Neuron (in vitro differentiated cells): Measurements from ENCODE around the gene NCOA1.
"Not testable (repeated sequence)": the region's sequence is repeated elsewhere in the genome, so short reads cannot be mapped to it uniquely, and the experiment has no call there.

ENCODE experiments used
- H2AFZ ChIP-seq: one replicate; pipeline ENCODE4 v1.6.1; 2013; ENCODE audit warnings: low read depth, mild to moderate bottlenecking, inconsistent platforms, low read length, moderate library complexity
- H3K27me3 ChIP-seq: one replicate; pipeline ENCODE4 v1.6.1; 2013; ENCODE audit warnings: low read length; ENCODE audit not compliant: insufficient read depth
- H3K36me3 ChIP-seq: one replicate; pipeline ENCODE4 v1.6.1; 2013; ENCODE audit warnings: low read length; ENCODE audit not compliant: insufficient read depth
- H3K4me1 ChIP-seq: one replicate; pipeline ENCODE4 v1.6.1; 2013; ENCODE audit warnings: low read length; ENCODE audit not compliant: insufficient read depth
- H3K4me3 ChIP-seq: 2 replicates; pipeline ENCODE4 v1.5.1; 2013; ENCODE audit warnings: mild to moderate bottlenecking, low read length, moderate library complexity
- H3K9me3 ChIP-seq: one replicate; pipeline ENCODE4 v1.6.1; 2013; ENCODE audit warnings: low read length

NCOA1 gene

GRCh38 chr2:24540011-24540477 is 49.0 kb downstream of the NCOA1 start:
- H3K4me1 ChIP-seq, result no peaks in the 10 kb centered on the region
- H3K36me3 ChIP-seq, result peaks cover 7% of the 10 kb centered on the region
- H3K4me3 ChIP-seq, result no peak overlapping the region
- no peak overlapping the region for H2AFZ ChIP-seq
- H3K27me3 ChIP-seq, result no peaks in the 10 kb centered on the region
- peaks cover 20% of the 10 kb centered on the region for H3K9me3 ChIP-seq

DNA sequence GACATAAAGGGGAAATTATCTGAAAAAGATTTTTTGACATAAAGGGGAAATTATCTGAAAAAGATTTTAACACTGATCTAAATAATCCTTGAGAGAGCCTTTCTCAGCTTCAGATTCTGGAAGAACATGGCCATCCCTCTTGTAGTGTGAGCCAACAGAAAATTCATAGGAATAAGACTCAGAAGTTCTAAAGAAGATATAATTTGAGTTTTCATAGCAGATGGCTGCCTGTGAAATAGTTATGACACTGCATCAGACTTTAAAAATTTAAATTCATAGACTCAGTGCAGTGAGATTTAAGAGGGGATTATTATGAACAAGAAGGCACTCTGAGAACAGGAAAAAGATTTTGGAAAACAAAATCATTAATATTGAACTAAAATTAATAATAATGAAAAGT is 50.6 kb downstream of the NCOA1 start:
- H2AFZ ChIP-seq, result no peak overlapping the region
- H3K27me3 ChIP-seq, result no peaks in the 10 kb centered on the region
- H3K4me1 ChIP-seq, result no peaks in the 10 kb centered on the region
- H3K9me3 ChIP-seq, result peaks cover 25% of the 10 kb centered on the region
- no peak overlapping the region for H3K4me3 ChIP-seq
- H3K36me3 ChIP-seq, result peaks cover 7% of the 10 kb centered on the region

GRCh38 chr2:24542269-24542872 is 51.3 kb downstream of the NCOA1 start:
- Histone ChIP-seq H2AFZ (no peak overlapping the region), H3K9me3 (peaks cover 21% of the 10 kb centered on the region), H3K4me1 (no peaks in the 10 kb centered on the region), H3K4me3 (no peak overlapping the region), H3K36me3 (peaks cover under 1% of the 10 kb centered on the region), H3K27me3 (no peaks in the 10 kb centered on the region)

DNA sequence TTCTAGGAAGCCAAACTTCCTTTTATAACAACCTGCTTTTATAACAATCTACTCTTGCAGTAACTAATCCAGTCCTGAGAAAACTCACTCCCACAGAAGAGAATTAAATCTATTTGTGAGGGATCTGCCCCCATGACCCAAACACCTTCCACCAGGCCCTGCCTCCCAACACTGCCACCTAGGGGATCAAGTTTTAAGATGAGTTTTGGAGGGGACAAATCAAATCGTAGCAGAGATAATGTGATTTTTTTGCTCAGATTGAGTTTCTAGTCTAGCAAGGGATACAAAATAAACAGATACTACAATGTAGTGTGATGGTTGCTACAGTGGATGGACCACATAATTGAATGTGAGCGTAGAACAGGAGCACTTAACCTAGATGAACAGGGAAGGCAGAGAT is 52.2 kb downstream of the NCOA1 start:
- H2AFZ ChIP-seq, result no peak overlapping the region
- no peaks in the 10 kb centered on the region for H3K27me3 ChIP-seq
- no peaks in the 10 kb centered on the region for H3K4me1 ChIP-seq
- peaks cover 23% of the 10 kb centered on the region for H3K9me3 ChIP-seq
- H3K4me3 ChIP-seq, result no peak overlapping the region
- H3K36me3 ChIP-seq, result no peaks in the 10 kb centered on the region

DNA sequence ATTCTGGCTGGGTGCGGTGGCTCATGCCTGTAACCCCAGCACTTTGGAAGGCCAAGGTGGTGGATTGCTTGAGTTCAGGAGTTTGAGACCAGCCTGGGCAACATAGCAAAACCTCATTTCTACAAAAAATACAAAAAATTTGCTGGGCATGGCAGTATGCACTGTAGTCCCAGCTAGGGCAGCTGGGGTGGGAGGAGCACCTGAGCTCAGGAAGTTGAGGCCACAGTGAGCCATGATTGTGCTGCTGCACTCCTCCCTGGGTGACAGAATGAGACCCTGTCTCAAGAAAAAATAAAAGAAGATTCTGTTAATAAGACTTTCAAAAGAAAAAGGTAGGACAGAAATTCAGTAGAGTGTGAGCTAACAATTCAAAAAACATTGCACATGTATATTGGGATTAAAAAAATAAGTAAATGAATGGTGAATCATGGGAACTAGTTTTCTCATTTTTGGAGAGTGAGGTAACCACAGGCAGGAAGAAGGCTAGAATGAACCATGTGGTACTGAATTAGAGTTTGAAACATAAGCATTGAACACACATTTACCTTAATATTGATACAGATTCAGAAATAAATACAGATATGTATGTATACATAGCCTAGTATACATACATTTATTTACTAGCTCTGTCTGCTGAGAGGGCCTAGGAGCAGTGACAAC is 53.5 kb downstream of the NCOA1 start:
- no peak overlapping the region for H3K4me3 ChIP-seq
- no peaks in the 10 kb centered on the region for H3K36me3 ChIP-seq
- no peaks in the 10 kb centered on the region for H3K4me1 ChIP-seq
- H3K27me3 ChIP-seq, result no peaks in the 10 kb centered on the region
- peaks cover 28% of the 10 kb centered on the region for H3K9me3 ChIP-seq
- H2AFZ ChIP-seq, result no peak overlapping the region

DNA sequence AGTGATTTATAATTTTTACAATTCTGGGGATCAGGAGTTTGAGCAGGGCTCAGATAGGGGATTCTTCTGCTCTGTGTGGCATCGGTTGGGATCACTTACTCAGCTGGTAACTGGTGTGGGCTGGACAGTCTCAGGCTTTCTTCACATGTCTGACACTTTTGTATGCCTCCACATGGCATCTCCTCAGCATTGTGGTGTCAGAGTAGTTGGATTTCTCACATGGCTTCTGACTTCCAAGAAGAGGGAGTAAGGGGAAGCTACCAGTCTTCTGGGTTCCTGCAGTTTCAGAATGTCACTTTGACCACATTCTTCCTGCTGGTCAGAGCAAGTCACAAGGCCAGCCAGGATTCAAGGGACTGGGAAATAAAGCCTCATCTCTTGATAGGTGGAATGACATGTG is 55.6 kb downstream of the NCOA1 start:
- Histone ChIP-seq H3K27me3 (no peaks in the 10 kb centered on the region), H2AFZ (no peak overlapping the region), H3K4me1 (no peaks in the 10 kb centered on the region), H3K4me3 (no peak overlapping the region), H3K36me3 (no peaks in the 10 kb centered on the region), H3K9me3 (peaks cover 26% of the 10 kb centered on the region)

DNA sequence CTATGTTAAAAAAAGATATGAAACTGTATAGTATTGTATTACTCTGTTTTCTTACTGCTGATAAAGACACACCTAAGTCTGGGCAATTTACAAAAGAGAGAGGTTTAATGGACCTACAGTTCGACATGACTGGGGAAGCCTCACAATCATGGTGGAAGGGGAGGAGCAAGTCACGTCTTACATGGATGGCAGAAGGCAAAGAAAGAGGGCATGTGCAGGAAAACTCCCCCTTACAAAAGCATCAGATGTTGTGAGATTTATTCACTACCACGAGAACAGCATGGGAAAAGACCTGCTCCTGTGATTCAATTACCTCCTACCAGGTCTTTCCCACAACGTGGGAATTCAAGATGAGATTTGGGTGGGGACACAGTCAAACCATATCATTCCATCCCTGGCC is 57.0 kb downstream of the NCOA1 start:
- peaks cover 22% of the 10 kb centered on the region for H3K9me3 ChIP-seq
- no peaks in the 10 kb centered on the region for H3K36me3 ChIP-seq
- H3K4me3 ChIP-seq, result no peak overlapping the region
- no peaks in the 10 kb centered on the region for H3K4me1 ChIP-seq
- H2AFZ ChIP-seq, result no peak overlapping the region
- H3K27me3 ChIP-seq, result no peaks in the 10 kb centered on the region

DNA sequence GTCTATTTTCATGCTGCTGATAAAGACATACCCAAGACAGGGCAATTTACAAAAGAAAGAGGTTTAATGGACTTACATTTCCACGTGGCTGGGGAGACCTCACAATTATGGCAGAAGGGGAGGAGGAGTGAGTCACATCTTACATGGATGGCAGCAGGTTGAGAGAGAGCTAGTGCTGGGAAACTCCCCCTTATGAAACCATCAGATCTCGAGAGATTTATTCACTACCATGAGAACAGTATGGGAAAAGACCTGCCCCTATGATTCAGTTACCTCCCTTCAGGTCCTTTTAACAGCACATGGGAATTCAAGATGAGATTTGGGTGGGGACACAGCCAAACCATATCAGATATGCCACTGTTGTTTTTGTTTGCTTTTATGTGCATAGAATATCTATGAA is 59.2 kb downstream of the NCOA1 start:
- peaks cover 21% of the 10 kb centered on the region for H3K9me3 ChIP-seq
- not testable (repeated sequence) for H3K36me3 ChIP-seq, H3K4me1 ChIP-seq, H3K27me3 ChIP-seq, H3K4me3 ChIP-seq, H2AFZ ChIP-seq

- H2AFZ ChIP-seq, result no peak overlapping the region
- peaks cover 21% of the 10 kb centered on the region for H3K9me3 ChIP-seq
- no peaks in the 10 kb centered on the region for H3K4me1 ChIP-seq
- H3K4me3 ChIP-seq, result no peak overlapping the region
- no peaks in the 10 kb centered on the region for H3K27me3 ChIP-seq
- peaks cover 5% of the 10 kb centered on the region for H3K36me3 ChIP-seq
Observed at GRCh38 chr2:24551016-24551415, 60.0 kb downstream of the NCOA1 start.

DNA sequence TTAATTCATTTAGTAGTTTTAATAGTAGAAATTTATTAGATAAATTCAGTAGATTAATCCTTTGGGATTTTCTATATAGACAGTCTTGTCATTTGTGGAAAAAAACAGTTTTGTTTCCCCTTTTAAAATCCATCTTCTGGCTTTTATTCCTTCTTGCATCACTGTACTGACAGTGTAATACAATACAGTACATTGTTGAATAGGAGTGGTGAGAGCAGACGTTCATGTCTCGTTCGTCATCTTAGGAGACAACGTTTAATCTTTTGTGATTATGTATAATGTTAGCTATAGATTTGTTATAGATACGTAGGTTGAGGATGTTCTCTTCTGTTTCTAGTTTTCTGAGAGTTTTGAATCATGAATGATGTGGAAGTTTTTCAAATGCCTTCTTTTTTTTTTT is 61.8 kb downstream of the NCOA1 start:
- Histone ChIP-seq H3K4me3 (no peak overlapping the region), H3K4me1 (no peaks in the 10 kb centered on the region), H3K27me3 (no peaks in the 10 kb centered on the region), H2AFZ (no peak overlapping the region), H3K36me3 (peaks cover 7% of the 10 kb centered on the region), H3K9me3 (peaks cover 24% of the 10 kb centered on the region)

DNA sequence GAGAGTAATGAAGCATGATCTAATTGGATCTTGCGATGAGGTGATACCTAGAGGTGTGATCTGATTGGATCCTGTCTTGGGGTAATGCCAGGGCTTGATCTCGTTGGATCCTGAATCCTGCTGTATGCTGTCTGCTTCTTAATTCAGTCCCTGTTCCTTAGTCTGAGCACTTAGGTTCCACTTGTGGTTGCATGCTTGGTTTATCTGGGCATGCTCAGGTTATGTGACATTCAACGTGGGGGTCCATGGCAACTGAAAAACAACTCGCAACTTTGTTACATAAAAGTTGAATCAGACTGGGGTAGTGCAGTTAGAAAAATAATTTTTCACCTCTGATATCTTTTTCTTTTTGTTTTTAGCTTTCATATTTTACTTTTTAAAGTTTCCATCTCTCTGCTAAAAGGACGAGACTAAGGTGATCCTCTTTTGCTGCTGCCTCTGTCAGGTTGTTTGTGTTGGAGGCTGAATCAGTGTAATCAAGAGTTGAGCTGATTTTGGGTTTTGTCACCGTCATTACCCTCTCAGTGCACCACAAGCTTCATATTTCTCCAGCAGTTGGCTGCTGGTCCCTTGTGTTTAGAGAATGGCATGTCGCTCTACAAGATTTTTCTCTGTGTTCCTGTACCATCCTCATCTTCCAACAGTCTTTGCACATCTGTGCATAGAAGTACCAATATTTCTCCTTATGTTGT is 67.9 kb downstream of the NCOA1 start:
- H3K4me1 ChIP-seq, result peaks cover 12% of the 10 kb centered on the region
- H3K4me3 ChIP-seq, result no peak overlapping the region
- no peaks in the 10 kb centered on the region for H3K27me3 ChIP-seq
- peaks cover 7% of the 10 kb centered on the region for H3K36me3 ChIP-seq
- H2AFZ ChIP-seq, result no peak overlapping the region
- H3K9me3 ChIP-seq, result peaks cover 12% of the 10 kb centered on the region

DNA sequence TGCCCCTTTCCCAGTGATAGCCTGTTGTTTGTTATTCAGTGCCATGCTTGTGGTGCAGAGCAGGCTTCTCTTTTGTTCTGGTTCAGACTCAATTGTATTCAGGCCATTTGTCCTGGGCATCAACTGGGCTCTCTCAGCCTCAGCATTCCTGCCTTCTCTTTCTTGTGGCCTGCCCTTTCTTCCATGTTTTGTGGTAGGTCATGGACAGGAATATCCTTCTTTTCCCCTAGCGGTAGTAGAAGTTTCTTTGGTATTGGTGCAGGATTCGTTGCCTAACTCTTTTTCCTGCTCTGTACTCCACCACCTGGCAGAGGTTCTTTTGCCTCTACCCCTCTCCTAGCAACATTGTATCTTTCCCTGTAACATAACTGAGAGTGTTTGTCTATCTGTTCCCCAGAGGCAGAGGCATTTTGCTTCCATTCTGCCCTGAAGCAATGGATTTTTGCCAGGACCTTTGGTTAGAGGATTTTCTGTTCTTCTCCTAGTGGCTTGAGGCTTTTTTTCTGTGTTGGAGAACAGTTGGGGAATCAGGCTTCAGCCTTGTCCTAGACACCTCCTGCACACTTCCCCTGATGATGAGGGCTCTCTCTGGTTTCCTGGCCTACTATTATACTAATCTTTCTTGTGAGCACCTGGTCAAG is 68.5 kb downstream of the NCOA1 start:
- H3K36me3 ChIP-seq, result peaks cover 5% of the 10 kb centered on the region
- no peak overlapping the region for H3K4me3 ChIP-seq
- H3K9me3 ChIP-seq, result peaks cover 9% of the 10 kb centered on the region
- H3K27me3 ChIP-seq, result no peaks in the 10 kb centered on the region
- H2AFZ ChIP-seq, result no peak overlapping the region
- peaks cover 12% of the 10 kb centered on the region for H3K4me1 ChIP-seq

GRCh38 chr2:24565537-24565936 is 74.5 kb downstream of the NCOA1 start:
- H2AFZ ChIP-seq, result no peak overlapping the region
- H3K4me1 ChIP-seq, result no peaks in the 10 kb centered on the region
- H3K36me3 ChIP-seq, result peaks cover 26% of the 10 kb centered on the region
- no peaks in the 10 kb centered on the region for H3K27me3 ChIP-seq
- H3K4me3 ChIP-seq, result no peak overlapping the region
- H3K9me3 ChIP-seq, result peaks cover 21% of the 10 kb centered on the region
